HepG2 (cell line): ENCODE measurements around the gene POLR1G. TPM values are rescaled to one million over a fixed set of nuclear protein-coding genes. Genes with fewer than 3 reads are reported as not detected.

Source experiments
- ARHGAP35 ChIP-seq: sonication (generic); formaldehyde crosslinking; IDR thresholded peaks from 2 replicates; pipeline ENCODE4 v1.9.0; 2022; ENCODE audit warnings: mild to moderate bottlenecking, inconsistent platforms, moderate library complexity, missing genetic modification reagents, borderline replicate concordance
- CEBPG ChIP-seq: IDR thresholded peaks from 2 replicates; pipeline ENCODE4 v1.6.1; 2016
- DMTF1 ChIP-seq: sonication (generic); formaldehyde crosslinking; IDR thresholded peaks from 2 replicates; pipeline ENCODE4 v1.4.0; 2020; ENCODE audit warnings: mild to moderate bottlenecking, missing genetic modification reagents
- HMGXB3 ChIP-seq: sonication (generic); formaldehyde crosslinking; IDR thresholded peaks from 2 replicates; pipeline ENCODE4 v1.4.0; 2020; ENCODE audit warnings: missing genetic modification reagents, borderline replicate concordance
- HNRNPLL ChIP-seq: fragments of 200-400 bp; formaldehyde crosslinking; IDR thresholded peaks from 2 replicates; pipeline ENCODE4 v1.6.1; 2017; ENCODE audit warnings: mild to moderate bottlenecking, low read depth, low read length; ENCODE audit not compliant: poor library complexity, severe bottlenecking
- KAT8 ChIP-seq: IDR thresholded peaks from 2 replicates; pipeline ENCODE4 v1.6.1; 2016; ENCODE audit warnings: missing genetic modification reagents, missing compliant biosample characterization
- ZFP91 ChIP-seq: sonication (generic); formaldehyde crosslinking; IDR thresholded peaks from 2 replicates; pipeline ENCODE4 v1.9.0; 2022; ENCODE audit warnings: missing genetic modification reagents, mild to moderate bottlenecking, borderline replicate concordance
- ZNF292 ChIP-seq: sonication (generic); formaldehyde crosslinking; IDR thresholded peaks from 2 replicates; pipeline ENCODE4 v1.8.1; 2022; ENCODE audit warnings: mild to moderate bottlenecking, low read depth, missing genetic modification reagents, borderline replicate concordance
- ZNF775 ChIP-seq: sonication (generic); formaldehyde crosslinking; IDR thresholded peaks from 2 replicates; pipeline ENCODE4 v1.4.0; 2020; ENCODE audit warnings: missing genetic modification reagents, mild to moderate bottlenecking, moderate library complexity, borderline replicate concordance
- polyA plus RNA-seq, 8 experiments: library from polyadenylated mRNA; depleted of rRNA in 3 of 8; stranded (reverse) in 7 of 8; unstranded in 1 of 8; fragments of >200 nt; fragmentation: Illumina TruSeq in 4 of 8; extraction: Trizol in 4 of 8; gene quantifications; 2 replicates each; pipeline versions ENCODE4 v1.2.1 to v1.2.3, GENCODE V29; 2011 to 2016; ENCODE audit warnings: low read depth in 4 of 8, missing spikeins in 1 of 8, mixed read lengths in 1 of 8; ENCODE audit not compliant: insufficient read depth in 1 of 8
- total RNA-seq, 5 experiments: library from RNA; depleted of rRNA; stranded (reverse); fragments of >200 nt; fragmentation: Illumina TruSeq; extraction: Trizol; gene quantifications; 2 replicates each; pipeline ENCODE4 v1.2.3, GENCODE V29; 2016; ENCODE audit warnings: low read depth in 1 of 5

Gene POLR1G
- total and polyA plus RNA-seq, 2 of the 13 experiments (the other 11 are each of a cell fraction or from before 2014, with no cell fraction given) = 3.5 to 20.8 TPM

GRCh38 chr19:45406226-45407090 is at the start of gene POLR1G (continued):
- TF ChIP-seq DMTF1 (CRISPR knock-in tag) = 0 out of 2 replicates have a peak, but pooled peaks have one; percentile 76
- TF ChIP-seq CEBPG = 0 out of 2 replicates have a peak, but pooled peaks have one; percentile 23
- TF ChIP-seq KAT8 = peak; percentile 62; the same call in 1 of the 2 replicates
- peak; percentile 54; the same call in 1 of the 2 replicates for TF ChIP-seq ZNF775 (CRISPR knock-in tag)
- peak; percentile 41; the same call in 1 of the 2 replicates for TF ChIP-seq HMGXB3 (CRISPR knock-in tag)
- peak; percentile 37 for TF ChIP-seq HNRNPLL
- TF ChIP-seq ZNF292 (CRISPR knock-in tag) = no peak
- peak; percentile 22; the same call in 1 of the 2 replicates for TF ChIP-seq ARHGAP35
- peak; percentile 100 for TF ChIP-seq ZFP91 (CRISPR knock-in tag)
